Stimulated activated CD8-positive, alpha-beta memory T cell treated with anti-CD3 and anti-CD28 coated beads, Interleukin-12 subunit alpha, Interleukin-12 subunit beta, amount 100 ng/mL, for 4 hours (primary cell): ENCODE data around the gene EYA4.

Experiments used
- DNase-seq: peaks from one replicate; pipeline ENCODE4 v3.0.0-alpha.2; 2020; ENCODE audit warnings: low read depth

The EYA4 gene

DNA sequence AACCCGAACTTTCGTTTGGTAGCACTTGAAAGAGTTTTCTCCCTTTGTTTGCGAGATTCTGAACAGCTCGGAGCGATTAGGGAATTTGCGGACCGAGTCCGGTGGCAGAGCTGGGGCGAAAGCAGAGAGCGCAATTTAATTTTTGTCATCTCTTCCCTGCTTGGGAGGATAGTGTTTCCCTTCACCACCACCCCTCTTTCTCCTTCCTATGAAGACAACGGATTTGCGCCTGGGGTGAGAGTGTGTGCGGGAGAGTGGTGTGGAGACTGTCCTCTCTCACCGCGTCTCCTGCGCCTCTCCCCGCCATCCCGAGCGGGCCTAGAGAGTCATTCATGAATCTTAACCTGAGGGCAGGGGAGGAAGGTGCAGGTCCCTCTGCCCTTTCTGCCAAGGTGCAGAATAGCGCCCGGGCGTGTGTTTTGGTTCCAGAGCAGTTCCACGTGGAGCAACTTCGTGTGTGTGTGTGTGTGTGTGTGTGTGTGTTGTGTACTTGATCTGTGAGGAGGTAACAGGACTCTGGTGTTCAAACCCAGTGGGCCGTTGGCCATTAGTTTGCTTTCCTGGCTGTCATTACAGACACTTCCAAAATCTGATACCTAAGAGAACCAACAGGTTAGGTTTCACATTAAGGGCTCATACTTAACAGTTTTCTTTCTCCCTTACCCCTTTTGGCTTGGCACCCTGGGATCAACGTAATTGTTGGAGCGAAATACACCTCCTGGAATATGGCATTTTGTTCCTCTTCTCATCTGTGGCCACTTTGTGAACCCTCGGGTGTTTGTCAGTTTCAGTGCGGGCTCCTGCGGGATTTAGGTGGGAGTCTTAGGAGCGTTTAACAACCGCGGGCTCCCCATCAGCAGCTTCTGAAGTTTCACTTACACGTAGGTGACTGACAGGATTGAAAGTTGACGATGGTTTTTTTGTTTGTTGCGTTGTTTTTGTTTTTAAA is 1.8 kb downstream of the EYA4 start:
- no peak for DNase-seq

GRCh38 chr6:133243723-133244305 is 2.7 kb downstream of the EYA4 start:
- DNase-seq, result no peak

GRCh38 chr6:133244519-133244918 is 3.4 kb downstream of the EYA4 start:
- no peak for DNase-seq

- DNase-seq, result no peak
These were observed 3.9 kb downstream of the EYA4 start for GRCh38 chr6:133245007-133245406.

DNA sequence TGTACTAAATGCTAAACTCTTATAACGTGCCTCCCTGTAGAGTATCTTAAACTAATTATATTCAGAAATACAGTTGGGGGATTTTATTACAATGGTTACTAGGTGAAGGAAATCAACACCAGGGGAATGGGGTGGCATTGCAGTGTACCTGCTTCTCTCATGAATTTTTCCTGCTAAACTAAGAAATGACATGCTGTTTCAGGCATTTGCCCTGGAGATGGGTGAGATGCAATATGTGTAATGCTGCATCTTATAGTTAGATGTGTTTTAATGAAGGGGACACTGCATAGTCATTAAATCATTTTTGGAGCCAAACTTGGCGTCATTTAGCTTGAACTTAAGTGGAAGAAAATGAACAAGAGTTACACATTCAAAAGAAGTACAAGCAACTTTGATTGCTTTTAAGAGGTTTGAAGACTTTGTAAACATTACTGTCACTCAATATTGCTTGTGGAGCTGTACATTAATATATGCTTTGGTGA is 4.3 kb downstream of the EYA4 start:
- no peak for DNase-seq

GRCh38 chr6:133247581-133247980 is 6.4 kb downstream of the EYA4 start:
- DNase-seq, result no peak

GRCh38 chr6:133248241-133249001 is 7.3 kb downstream of the EYA4 start:
- no peak for DNase-seq

GRCh38 chr6:133251688-133252087 is 10.5 kb downstream of the EYA4 start:
- no peak for DNase-seq

- no peak for DNase-seq
These were observed 13.5 kb downstream of the EYA4 start for GRCh38 chr6:133254552-133255228.

GRCh38 chr6:133257545-133258105 is 16.5 kb downstream of the EYA4 start:
- no peak for DNase-seq

- no peak for DNase-seq
These were observed 18.4 kb downstream of the EYA4 start for GRCh38 chr6:133259561-133259960.

DNA sequence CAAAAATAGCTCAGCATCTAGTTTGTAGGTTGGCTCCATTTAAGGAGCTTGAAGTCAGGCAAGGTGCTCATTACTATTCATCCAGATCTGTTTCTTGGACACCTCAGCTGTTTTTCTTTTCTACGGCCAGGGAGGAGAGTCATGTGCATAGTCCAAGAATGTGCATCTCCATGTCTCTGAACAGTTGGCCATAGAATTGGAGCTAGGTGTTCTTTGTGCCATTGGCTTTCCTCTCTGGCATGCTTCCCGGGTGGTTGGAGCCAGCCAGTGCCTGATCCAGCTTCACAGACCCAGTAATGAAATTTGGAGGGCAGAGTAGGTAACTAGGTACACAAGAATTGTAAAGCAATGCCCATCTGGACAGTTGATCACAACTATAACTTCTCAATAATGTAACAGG is 21.6 kb downstream of the EYA4 start:
- DNase-seq, result no peak

- DNase-seq, result no peak
These were observed 23.9 kb downstream of the EYA4 start for GRCh38 chr6:133265066-133265465.

- no peak for DNase-seq
These were observed 25.0 kb downstream of the EYA4 start for GRCh38 chr6:133266186-133266585.

- no peak for DNase-seq
These were observed 27.5 kb downstream of the EYA4 start for GRCh38 chr6:133268621-133269020.

GRCh38 chr6:133274813-133275212 is 33.7 kb downstream of the EYA4 start:
- DNase-seq, result no peak

GRCh38 chr6:133275213-133275612 is 34.1 kb downstream of the EYA4 start:
- DNase-seq, result no peak

DNA sequence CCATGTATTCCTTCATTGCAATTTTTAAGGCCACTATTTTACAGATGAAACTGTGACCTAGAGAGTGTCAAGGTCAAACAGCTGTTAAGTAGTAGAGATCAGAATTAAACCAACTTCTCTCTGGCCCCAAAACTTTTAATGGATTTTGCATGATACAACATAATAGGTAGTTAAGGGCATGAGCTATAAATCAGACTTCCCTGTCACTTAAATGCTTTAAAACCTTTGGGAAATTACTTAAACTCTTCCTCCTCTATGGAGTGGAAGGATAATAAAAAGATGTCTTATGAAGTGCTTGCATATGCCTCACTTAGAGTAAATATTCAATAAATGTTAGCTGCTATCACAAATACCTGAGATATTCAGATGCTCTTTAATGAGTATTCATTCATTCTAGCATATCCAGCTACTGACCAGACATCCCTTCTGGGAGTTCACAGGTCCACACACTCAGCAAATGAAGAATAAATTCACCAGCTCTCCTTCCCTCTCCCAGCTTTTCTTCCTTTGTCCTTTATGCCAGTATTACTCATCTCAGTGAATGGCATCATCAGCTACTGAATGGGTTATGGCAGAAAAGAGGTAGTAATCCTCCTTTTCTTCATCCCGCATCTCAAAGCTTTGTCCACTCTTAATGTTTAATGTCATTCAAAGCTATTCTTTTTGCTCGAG is 36.2 kb downstream of the EYA4 start:
- no peak for DNase-seq

DNA sequence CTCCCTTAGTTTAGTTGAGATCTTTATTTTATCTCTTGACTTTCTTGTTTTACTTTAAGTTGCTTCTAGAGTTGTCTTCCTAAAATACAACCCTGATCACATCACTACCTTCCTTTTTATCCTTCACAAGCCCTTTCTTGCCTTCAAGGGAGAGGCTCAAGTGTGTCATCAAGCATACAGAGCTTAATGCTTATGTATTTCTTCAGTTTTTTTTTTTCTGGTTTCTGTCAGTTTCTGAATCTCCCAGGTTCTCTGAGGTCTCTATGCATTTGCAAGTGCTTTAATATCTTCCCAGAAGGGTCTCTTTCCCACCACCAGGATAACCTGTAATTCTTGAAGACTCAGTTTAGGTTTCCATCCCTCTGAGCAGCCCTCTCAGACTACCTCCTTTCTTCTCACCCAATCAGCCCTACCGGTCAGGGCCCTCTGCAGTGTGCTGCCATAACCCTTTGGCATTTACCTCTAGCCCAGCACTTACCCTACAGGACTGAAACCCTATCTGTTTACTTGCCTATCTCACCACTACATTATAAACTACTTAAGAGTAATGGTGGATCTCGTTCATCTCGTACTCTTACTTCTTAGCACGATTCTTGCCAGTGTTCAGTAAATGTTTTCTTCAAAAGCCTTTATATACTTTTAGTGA is 36.9 kb downstream of the EYA4 start:
- DNase-seq, result no peak

DNA sequence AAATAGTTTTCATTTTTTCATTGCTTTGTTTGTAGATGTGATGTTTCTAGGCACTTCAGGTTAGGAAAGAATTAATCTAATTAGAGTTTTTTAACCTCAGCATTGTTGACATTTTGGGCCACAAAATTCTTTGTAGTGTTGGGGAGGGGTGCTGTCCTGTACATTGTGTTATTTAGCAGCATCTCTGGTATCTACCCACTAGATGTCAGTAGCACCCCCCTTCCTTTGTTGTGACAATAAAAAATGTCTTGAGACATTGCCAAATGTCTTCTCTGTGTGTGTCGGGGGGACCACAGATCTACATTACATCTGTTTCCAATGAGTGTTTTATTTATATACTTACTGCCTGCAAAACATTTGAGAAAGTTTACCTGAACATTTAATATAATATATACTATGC is 45.6 kb downstream of the EYA4 start:
- no peak for DNase-seq

- DNase-seq, result no peak
These were observed 47.5 kb downstream of the EYA4 start for GRCh38 chr6:133288662-133289061.
